SKM-1 treated with dmso at 0.1 percent for 144 hours (cell line): ENCODE results near the gene IL33.

Experiments
- DNase-seq: peaks from one replicate; lab custom pipeline; 2025; ENCODE audit not compliant: unreplicated experiment; lab: John Stamatoyannopoulos, UW

IL33 gene

GRCh38 chr9:6277417-6277816 is 61.8 kb downstream of the IL33 start:
- no peak for DNase-seq

- DNase-seq: no peak
Measured at GRCh38 chr9:6301858-6302257, 86.3 kb downstream of the IL33 start.

GRCh38 chr9:6302417-6302816 is 86.8 kb downstream of the IL33 start:
- no peak for DNase-seq

- no peak for DNase-seq
Measured at GRCh38 chr9:6304232-6304631, 88.6 kb downstream of the IL33 start.

GRCh38 chr9:6305954-6306563 is 90.5 kb downstream of the IL33 start:
- DNase-seq: no peak
